Testis (tissue), 3 donors: ENCODE data around the gene CNDP1. TPM values are rescaled to one million over a fixed set of nuclear protein-coding genes. Genes with fewer than 3 reads are reported as not detected.
A peak's percentile ranks its signal among the peaks of the same experiment; 100 is the strongest.

ENCODE experiments used
- DNase-seq: peaks from one replicate; pipeline ENCODE4 v3.0.0-alpha.2; 2019
- H3K27ac ChIP-seq, 2 donors: fragments of 200-600 bp; sonication (generic); one replicate each; pipeline ENCODE4 v1.5.1; 2019
- H3K27me3 ChIP-seq: fragments of 200-600 bp; sonication (generic); one replicate; pipeline ENCODE4 v1.5.1; 2019
- H3K36me3 ChIP-seq: fragments of 200-600 bp; sonication (generic); one replicate; pipeline ENCODE4 v1.5.1; 2017; ENCODE audit warnings: low read depth; ENCODE audit errors: missing control alignments
- H3K4me1 ChIP-seq: fragments of 200-600 bp; sonication (generic); one replicate; pipeline ENCODE4 v1.5.1; 2019
- H3K4me3 ChIP-seq, 2 donors: fragments of 200-600 bp; sonication (generic); one replicate each; pipeline ENCODE4 v1.5.1; 2017 to 2019
- H3K9me3 ChIP-seq: fragments of 200-600 bp; sonication (generic); one replicate; pipeline ENCODE4 v1.5.1; 2017
- POLR2A ChIP-seq: fragments of 450-650 bp; IDR thresholded peaks from one replicate; pipeline ENCODE4 v1.6.1; 2017; ENCODE audit warnings: antibody characterized with exemption, mild to moderate bottlenecking, moderate library complexity
- WGBS, 2 donors: methylation state at CpG; one replicate each; pipeline ENCODE4 v1.1.5; 2018; 5-methylcytosine and 5-hydroxymethylcytosine counted together
- intact Hi-C: fragments of 100-400 bp; cut with DNase I; formaldehyde crosslinking; loops from one replicate; pipeline ENCODE4 v1.15.1; 2023; ENCODE audit warnings: low total_unique reads
- polyA plus RNA-seq: library from polyadenylated mRNA; stranded (reverse); fragments of 350-450 nt; fragmentation: Illumina TruSeq; extraction: RNeasy Lipid Tissue Mini Kit (QIAGEN cat#74804); gene quantifications from one replicate; pipeline ENCODE4 v1.2.3, GENCODE V29; 2014; ENCODE audit warnings: low read depth, low replicate concordance; ENCODE audit not compliant: insufficient read depth
- total RNA-seq, 2 donors: library from RNA; depleted of rRNA; stranded (reverse); fragments of >200 nt; gene quantifications; one replicate each; pipeline ENCODE4 v1.2.3, GENCODE V29; 2016
- TF ChIP-seq, protein P1 (sequence below), 3 experiments: fragments of 450-650 bp in 2 of 3; fragments of 200-600 bp in 1 of 3; sonication (generic) in 1 of 3; IDR thresholded peaks; one replicate each; pipeline ENCODE4 v1.5.1; 2016 to 2019; ENCODE audit warnings: antibody characterized with exemption in 3 of 3, mild to moderate bottlenecking in 2 of 3, moderate library complexity in 1 of 3

Gene CNDP1
- total and polyA plus RNA-seq, 3 donors from 2014 or later: 0.31 to 1.3 (median 0.40) TPM

DNA sequence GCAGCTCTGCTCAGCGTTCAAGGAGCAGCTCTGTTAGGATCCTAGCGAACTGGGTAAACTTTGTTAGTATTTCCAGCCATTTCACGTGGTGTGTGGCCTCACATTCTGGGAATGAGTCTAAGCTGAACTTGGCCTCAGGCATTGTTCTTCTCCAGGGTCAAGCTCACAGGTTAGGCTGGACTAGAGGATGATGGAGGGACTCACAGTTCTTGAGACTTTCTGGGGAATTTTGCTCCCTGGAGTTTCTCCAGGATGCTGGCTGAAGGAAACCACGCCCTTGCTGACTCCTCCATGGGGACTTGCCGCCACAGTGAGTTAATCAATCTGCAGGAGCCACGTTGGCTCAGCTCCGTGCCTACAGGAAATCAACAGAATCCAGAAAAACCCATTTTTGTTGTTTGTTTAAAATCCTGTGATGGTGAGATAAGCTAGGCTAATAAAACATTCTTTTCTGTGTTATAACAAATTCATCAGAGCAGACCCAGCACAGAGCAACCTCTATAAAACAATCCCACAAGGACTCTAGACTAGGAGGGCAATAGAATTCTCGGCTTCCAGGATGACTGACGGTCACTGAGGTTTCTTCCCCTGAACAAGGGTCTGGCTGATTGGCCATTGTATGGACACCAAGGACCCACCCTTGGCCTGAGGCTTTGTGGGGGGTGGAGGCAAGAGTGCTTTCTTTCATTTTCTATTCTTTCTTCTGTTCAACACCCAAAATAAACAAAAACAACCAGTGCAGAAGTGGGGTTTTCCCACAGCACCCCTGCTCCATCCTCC lies 12.6 kb downstream of the CNDP1 start:
- no peak for DNase-seq
- no peak overlapping the region for H3K4me3 ChIP-seq
- no peaks in the 10 kb centered on the region for H3K9me3 ChIP-seq
- 49 to 65% methylated on average over 9 of the region's 9 CpGs for WGBS, 2 donors
- H3K4me1 ChIP-seq: no peaks in the 10 kb centered on the region
- H3K27ac ChIP-seq: peak overlapping the region in 1 of 2 donors; percentile 15
- no peaks in the 10 kb centered on the region for H3K27me3 ChIP-seq
- TF ChIP-seq, protein P1, sequence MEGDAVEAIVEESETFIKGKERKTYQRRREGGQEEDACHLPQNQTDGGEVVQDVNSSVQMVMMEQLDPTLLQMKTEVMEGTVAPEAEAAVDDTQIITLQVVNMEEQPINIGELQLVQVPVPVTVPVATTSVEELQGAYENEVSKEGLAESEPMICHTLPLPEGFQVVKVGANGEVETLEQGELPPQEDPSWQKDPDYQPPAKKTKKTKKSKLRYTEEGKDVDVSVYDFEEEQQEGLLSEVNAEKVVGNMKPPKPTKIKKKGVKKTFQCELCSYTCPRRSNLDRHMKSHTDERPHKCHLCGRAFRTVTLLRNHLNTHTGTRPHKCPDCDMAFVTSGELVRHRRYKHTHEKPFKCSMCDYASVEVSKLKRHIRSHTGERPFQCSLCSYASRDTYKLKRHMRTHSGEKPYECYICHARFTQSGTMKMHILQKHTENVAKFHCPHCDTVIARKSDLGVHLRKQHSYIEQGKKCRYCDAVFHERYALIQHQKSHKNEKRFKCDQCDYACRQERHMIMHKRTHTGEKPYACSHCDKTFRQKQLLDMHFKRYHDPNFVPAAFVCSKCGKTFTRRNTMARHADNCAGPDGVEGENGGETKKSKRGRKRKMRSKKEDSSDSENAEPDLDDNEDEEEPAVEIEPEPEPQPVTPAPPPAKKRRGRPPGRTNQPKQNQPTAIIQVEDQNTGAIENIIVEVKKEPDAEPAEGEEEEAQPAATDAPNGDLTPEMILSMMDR (IDR thresholded peaks at IDR 0.05): no peak
- no peak for TF ChIP-seq POLR2A
- H3K36me3 ChIP-seq: no peaks in the 10 kb centered on the region
- intact Hi-C loops: loop anchor here (10.0 kb wide), 1 partner anchor 192 kb away; no protein-coding TSS in a partner anchor

DNA sequence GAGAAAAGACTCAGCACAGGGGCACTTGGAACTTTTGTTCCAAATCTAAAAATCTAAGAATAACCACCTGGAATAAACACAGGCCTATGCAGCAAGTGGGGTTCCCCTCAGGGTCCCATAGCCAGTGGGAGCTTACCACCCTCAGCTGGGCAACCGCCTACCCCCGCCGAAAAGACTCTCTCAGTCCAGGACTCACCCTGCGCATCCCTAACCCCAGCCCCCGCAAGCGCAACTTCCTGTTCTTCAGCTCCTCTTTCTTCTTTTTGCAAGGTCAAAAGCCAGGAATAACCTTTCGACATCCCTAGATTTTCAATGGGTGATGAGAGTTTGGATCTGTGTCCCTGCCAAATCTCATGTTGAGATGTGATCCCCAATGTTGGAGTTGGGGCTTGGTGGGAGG lies 13.6 kb downstream of the CNDP1 start:
- Histone ChIP-seq H3K9me3 (no peaks in the 10 kb centered on the region), H3K27ac (no peak overlapping the region), H3K36me3 (no peaks in the 10 kb centered on the region), H3K4me1 (no peaks in the 10 kb centered on the region), H3K4me3 (no peak overlapping the region), H3K27me3 (no peaks in the 10 kb centered on the region)
- intact Hi-C loops: loop anchor here (10.0 kb wide), 1 partner anchor 193 kb away; no protein-coding TSS in a partner anchor
- 90 to 95% methylated on average over 7 of the region's 7 CpGs for WGBS, 2 donors
- TF ChIP-seq, protein P1 (IDR thresholded peaks at IDR 0.05): no peak
- no peak for TF ChIP-seq POLR2A
- DNase-seq: no peak

DNA sequence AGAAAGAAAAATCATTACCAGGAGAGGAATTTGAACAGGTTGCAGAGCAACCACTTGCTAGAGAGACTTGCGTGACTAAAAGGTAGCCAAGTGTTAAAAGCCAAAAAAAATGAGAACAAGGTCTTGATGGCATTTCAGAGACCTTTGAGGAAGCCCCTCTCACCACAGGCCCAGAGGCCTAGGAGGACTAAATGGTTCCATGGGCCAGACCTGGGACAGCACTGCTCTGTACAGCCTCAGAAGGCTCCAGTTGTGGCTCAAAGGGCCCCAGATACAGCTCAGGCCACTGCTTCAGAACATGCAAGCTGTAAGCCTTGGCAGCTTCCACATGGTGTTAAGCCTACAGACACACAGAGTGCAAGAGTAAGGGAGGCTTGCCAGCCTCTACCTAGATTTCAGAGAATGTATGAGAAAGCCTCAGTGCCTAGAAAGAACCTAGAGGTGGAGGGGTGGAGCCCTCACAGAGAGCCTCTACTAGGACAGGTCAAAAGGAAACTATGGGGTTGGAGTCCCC lies 15.3 kb downstream of the CNDP1 start:
- Histone ChIP-seq H3K27ac (no peak overlapping the region), H3K36me3 (no peaks in the 10 kb centered on the region), H3K4me3 (no peak overlapping the region), H3K27me3 (no peaks in the 10 kb centered on the region), H3K9me3 (no peaks in the 10 kb centered on the region), H3K4me1 (no peaks in the 10 kb centered on the region)
- no peak for DNase-seq
- TF ChIP-seq, protein P1 (IDR thresholded peaks at IDR 0.05): no peak
- no peak for TF ChIP-seq POLR2A
- 93 to 100% methylated on average over 1 of the region's 1 CpG for WGBS, 2 donors
- intact Hi-C loops: loop anchor here (10.0 kb wide), 1 partner anchor 195 kb away; no protein-coding TSS in a partner anchor

DNA sequence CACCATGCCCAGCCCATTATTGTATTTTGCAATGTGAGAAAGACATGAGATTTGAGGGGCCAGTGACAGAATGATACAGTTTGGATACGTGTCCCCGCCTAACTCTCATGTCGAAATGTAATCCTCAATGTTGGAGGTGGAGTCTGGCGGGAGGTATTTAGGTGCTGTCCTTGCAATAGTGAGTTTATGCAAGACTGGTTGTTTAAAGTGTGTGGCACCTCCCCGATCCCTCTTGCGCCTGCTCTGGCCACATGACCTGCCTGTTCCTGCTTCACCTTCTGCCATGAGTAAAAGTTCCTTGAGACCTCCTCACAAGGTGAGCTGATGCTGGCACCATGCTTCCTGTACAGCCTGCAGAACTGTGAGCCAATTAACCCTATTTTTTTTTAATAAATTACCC lies 16.6 kb downstream of the CNDP1 start:
- 99 to 100% methylated on average over 6 of the region's 6 CpGs for WGBS, 2 donors
- Histone ChIP-seq H3K27me3 (no peaks in the 10 kb centered on the region), H3K27ac (no peak overlapping the region), H3K4me3 (no peak overlapping the region), H3K36me3 (no peaks in the 10 kb centered on the region), H3K9me3 (no peaks in the 10 kb centered on the region), H3K4me1 (no peaks in the 10 kb centered on the region)
- intact Hi-C loops: no loop called here
- TF ChIP-seq, protein P1 (IDR thresholded peaks at IDR 0.05): no peak
- no peak for TF ChIP-seq POLR2A
- no peak for DNase-seq
